Measurements from ENCODE around the gene CEACAM8.

GRCh38 chr19:42552086-42553065, 42.3 kb downstream of the CEACAM8 start:
- TF ChIP-seq POLR2A (IDR thresholded peaks at IDR 0.05; ENCODE audit: borderline replicate concordance, extremely low read depth, insufficient read depth, insufficient read length) = no peak
- TF ChIP-seq POLR2AphosphoS5 (IDR thresholded peaks at IDR 0.05; ENCODE audit: low read depth, low read length) = no peak
- no peak for TF ChIP-seq CTCF (IDR thresholded peaks at IDR 0.05 in 2 of 3, conservative IDR thresholded peaks at IDR 0.05 in 1 of 3; ENCODE audit: borderline replicate concordance in 1 of 3, insufficient read depth in 1 of 3, low read depth in 2 of 3, low read length in 2 of 3)
- TF ChIP-seq YY1 (IDR thresholded peaks at IDR 0.05; ENCODE audit: extremely low read depth, insufficient replicate concordance, low read depth, low read length) = no peak
- no peak for TF ChIP-seq ELF1 (IDR thresholded peaks at IDR 0.05; ENCODE audit: borderline replicate concordance, low read depth)
- TF ChIP-seq EGR1 (IDR thresholded peaks at IDR 0.05; ENCODE audit: low read depth) = no peak
- TF ChIP-seq ZNF274 (IDR thresholded peaks at IDR 0.05; ENCODE audit: low read depth, low read length) = no peak
- no peak for TF ChIP-seq EZH2 (IDR thresholded peaks at IDR 0.05)
- no peak for TF ChIP-seq EZH2phosphoT487 (IDR thresholded peaks at IDR 0.05; ENCODE audit: borderline replicate concordance)
- TF ChIP-seq CEBPB (IDR thresholded peaks at IDR 0.05; ENCODE audit: low read depth) = no peak
- no peak for TF ChIP-seq ATF3 (IDR thresholded peaks at IDR 0.05)
- no peak for TF ChIP-seq ZFX (IDR thresholded peaks at IDR 0.05)
- no peak for TF ChIP-seq SIN3A (IDR thresholded peaks at IDR 0.05; ENCODE audit: low read depth)

Measured in HCT116 (cell line).